Ishikawa (cell line): ENCODE data around the gene GTF3C1.
A peak's percentile ranks its signal among the peaks of the same experiment; 100 is the strongest.

Experiments used
- CEBPB ChIP-seq: IDR thresholded peaks from 2 replicates; pipeline ENCODE4 v1.6.1; 2012
- CREB1 ChIP-seq: IDR thresholded peaks from 2 replicates; pipeline ENCODE4 v1.6.1; 2012; ENCODE audit warnings: low read depth
- EGR1 ChIP-seq: IDR thresholded peaks from 2 replicates; pipeline ENCODE4 v1.6.1; 2012
- EP300 ChIP-seq: IDR thresholded peaks from 2 replicates; pipeline ENCODE4 v1.6.1; 2012; ENCODE audit warnings: borderline replicate concordance
- FOXM1 ChIP-seq: IDR thresholded peaks from 2 replicates; pipeline ENCODE4 v1.6.1; 2012; ENCODE audit warnings: low read depth, borderline replicate concordance
- NFIC ChIP-seq: IDR thresholded peaks from 2 replicates; pipeline ENCODE4 v1.6.1; 2012
- RAD21 ChIP-seq: IDR thresholded peaks from 2 replicates; pipeline ENCODE4 v1.6.1; 2012; ENCODE audit warnings: low read depth
- TAF1 ChIP-seq: IDR thresholded peaks from 2 replicates; pipeline ENCODE4 v1.6.1; 2012; ENCODE audit warnings: low read depth, mild to moderate bottlenecking
- TCF12 ChIP-seq: IDR thresholded peaks from 2 replicates; pipeline ENCODE4 v1.6.1; 2012; ENCODE audit warnings: low read depth
- TEAD4 ChIP-seq: IDR thresholded peaks from 2 replicates; pipeline ENCODE4 v1.6.1; 2012
- YY1 ChIP-seq: IDR thresholded peaks from 2 replicates; pipeline ENCODE4 v1.6.1; 2012; ENCODE audit warnings: low read depth
- ZBTB7A ChIP-seq: IDR thresholded peaks from 2 replicates; pipeline ENCODE4 v1.6.1; 2012; ENCODE audit warnings: low read depth
- TF ChIP-seq, protein P1 (sequence below): IDR thresholded peaks from 2 replicates; pipeline ENCODE4 v1.6.1; 2012; ENCODE audit warnings: low read depth, mild to moderate bottlenecking
- TF ChIP-seq, protein P2 (sequence below): IDR thresholded peaks from 2 replicates; pipeline ENCODE4 v1.6.1; 2012
- TF ChIP-seq, protein P3 (sequence below): IDR thresholded peaks from 2 replicates; pipeline ENCODE4 v1.6.1; 2012

Gene GTF3C1

DNA sequence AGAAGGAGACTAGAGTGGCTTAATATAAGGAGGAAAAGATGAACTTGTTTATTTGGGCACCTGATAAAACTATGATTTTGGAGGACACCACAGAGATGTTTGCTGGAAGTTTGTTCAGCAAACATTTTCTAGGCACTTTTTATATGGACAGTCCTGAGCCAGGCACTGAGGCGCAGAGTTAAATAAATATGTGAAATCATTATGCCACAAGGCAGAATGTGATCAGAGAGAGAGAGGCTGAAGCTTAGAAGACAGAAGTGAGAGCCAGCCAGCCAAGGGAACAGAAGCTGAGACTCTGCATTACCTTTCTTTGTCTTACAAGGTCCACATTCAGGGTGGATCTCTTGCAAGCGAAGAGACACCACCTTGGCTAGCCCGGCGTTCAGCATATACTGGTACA lies 21.4 kb downstream of the GTF3C1 start:
- no peak for TF ChIP-seq YY1
- no peak for TF ChIP-seq RAD21
- TF ChIP-seq, protein P1, sequence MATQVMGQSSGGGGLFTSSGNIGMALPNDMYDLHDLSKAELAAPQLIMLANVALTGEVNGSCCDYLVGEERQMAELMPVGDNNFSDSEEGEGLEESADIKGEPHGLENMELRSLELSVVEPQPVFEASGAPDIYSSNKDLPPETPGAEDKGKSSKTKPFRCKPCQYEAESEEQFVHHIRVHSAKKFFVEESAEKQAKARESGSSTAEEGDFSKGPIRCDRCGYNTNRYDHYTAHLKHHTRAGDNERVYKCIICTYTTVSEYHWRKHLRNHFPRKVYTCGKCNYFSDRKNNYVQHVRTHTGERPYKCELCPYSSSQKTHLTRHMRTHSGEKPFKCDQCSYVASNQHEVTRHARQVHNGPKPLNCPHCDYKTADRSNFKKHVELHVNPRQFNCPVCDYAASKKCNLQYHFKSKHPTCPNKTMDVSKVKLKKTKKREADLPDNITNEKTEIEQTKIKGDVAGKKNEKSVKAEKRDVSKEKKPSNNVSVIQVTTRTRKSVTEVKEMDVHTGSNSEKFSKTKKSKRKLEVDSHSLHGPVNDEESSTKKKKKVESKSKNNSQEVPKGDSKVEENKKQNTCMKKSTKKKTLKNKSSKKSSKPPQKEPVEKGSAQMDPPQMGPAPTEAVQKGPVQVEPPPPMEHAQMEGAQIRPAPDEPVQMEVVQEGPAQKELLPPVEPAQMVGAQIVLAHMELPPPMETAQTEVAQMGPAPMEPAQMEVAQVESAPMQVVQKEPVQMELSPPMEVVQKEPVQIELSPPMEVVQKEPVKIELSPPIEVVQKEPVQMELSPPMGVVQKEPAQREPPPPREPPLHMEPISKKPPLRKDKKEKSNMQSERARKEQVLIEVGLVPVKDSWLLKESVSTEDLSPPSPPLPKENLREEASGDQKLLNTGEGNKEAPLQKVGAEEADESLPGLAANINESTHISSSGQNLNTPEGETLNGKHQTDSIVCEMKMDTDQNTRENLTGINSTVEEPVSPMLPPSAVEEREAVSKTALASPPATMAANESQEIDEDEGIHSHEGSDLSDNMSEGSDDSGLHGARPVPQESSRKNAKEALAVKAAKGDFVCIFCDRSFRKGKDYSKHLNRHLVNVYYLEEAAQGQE: no peak
- no peak for TF ChIP-seq EGR1
- no peak for TF ChIP-seq ZBTB7A

DNA sequence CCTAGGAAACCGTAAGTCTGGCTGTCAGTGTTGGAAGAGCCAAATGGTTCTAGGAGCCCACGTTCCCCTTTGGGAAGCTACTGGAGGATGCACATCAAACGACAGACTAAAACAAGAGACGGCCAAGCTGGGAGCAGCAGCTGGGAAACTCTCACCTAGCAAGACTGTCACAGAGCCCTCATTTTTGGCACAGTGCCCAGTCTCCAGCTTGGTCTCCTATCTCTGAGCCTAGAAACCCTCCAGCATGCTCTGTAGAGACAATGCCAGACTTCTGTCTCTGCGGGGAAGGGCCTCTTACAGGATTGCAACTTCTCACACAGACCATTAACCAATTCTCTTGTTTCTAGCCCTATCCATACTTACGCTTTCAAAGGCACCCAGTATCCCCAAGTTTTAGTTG lies 23.5 kb downstream of the GTF3C1 start:
- TF ChIP-seq, protein P2, sequence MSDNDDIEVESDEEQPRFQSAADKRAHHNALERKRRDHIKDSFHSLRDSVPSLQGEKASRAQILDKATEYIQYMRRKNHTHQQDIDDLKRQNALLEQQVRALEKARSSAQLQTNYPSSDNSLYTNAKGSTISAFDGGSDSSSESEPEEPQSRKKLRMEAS: no peak
- peak; percentile 33; the same call in 1 of the 2 replicates for TF ChIP-seq NFIC

DNA sequence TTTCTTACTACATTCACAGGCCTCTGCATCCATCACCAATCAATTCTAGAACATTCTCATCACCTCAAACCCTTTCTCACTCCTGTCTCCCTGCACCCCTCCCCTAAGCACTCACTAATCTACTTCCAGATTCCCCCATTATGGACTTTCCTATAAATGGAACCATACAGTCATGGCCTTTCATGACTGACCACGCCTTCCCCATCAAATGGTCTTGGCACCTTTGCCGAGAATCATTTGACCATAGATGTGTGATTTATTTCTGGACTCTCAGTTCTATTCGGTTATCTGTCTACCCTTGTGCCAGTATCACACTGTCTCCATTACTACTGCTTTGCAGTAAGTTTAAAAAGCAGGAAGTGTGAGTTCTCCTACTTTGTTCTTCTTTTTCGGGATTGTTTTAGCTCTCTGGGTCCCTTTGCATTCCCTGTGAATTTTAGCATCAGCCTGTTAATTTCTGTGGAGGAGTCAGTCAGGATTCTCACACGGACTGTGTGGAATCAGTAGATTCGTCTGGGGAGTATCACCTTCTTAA lies 27.5 kb downstream of the GTF3C1 start:
- TF ChIP-seq ZBTB7A (no peak), YY1 (no peak), TEAD4 (no peak), NFIC (no peak), EP300 (no peak), TAF1 (no peak), EGR1 (no peak), FOXM1 (no peak), RAD21 (no peak), TCF12 (no peak), CREB1 (no peak), CEBPB (no peak)
- TF ChIP-seq, protein P1: no peak
- TF ChIP-seq, protein P3, sequence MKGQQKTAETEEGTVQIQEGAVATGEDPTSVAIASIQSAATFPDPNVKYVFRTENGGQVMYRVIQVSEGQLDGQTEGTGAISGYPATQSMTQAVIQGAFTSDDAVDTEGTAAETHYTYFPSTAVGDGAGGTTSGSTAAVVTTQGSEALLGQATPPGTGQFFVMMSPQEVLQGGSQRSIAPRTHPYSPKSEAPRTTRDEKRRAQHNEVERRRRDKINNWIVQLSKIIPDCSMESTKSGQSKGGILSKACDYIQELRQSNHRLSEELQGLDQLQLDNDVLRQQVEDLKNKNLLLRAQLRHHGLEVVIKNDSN: no peak
- TF ChIP-seq, protein P2: no peak

DNA sequence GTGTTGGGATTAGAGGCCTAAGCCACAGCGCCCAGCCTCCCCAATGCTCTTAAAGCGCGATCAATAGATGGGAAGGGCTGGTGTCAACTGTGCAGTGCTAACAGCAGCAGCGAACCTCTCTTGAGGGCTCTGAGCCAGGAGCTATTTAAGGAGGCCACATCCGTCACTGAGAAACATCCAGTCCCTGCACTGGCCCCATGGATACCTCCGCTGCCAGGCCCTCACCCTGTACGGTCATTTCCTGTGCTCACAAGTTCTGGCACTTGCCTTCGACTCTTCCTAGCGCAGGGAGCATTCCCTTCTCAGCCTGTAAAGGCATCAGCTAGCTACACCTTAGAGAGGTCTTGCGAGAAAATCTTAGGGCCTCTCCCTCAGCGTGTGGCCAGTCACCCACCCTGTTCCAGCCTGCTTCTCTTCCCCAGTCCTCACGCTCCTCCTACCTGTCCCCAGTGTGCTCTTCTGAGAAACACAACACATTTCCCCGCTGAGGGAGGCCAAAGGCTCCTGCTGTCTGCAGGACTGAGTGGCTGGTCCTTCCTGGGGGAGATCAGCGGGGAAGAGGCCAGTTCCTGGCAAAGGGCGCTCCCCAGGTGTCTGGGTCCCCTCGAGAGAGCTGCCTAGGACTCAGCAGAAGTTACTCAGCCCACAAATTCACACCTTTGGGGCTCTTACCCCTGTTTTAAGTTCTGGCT lies 28.6 kb downstream of the GTF3C1 start:
- no peak for TF ChIP-seq FOXM1
- TF ChIP-seq NFIC: no peak
- no peak for TF ChIP-seq TCF12
- TF ChIP-seq YY1: no peak
- no peak for TF ChIP-seq EP300
- TF ChIP-seq, protein P1: no peak
- TF ChIP-seq ZBTB7A: no peak
- no peak for TF ChIP-seq CEBPB
- TF ChIP-seq TAF1: no peak
- no peak for TF ChIP-seq RAD21
- TF ChIP-seq TEAD4: no peak

DNA sequence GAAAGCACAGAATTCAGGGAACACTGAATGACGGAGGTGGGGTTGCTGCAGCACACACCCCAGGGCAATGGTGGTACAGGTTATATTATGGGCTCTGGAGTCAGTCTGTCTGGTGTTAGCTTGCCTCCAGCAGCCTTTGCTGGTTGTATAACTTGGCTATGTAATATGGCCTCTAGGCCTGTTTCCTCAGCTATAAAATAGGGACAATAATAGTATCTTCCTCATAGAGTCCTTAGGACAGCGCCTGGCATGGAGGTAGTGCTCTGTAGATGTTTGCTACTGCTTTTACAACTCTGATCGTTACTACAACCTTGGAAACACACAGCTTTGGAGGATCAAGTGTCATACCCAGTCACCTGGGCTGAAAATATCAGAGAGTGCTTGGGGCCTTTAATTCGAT lies 31.5 kb downstream of the GTF3C1 start:
- TF ChIP-seq YY1 (no peak), CEBPB (no peak), NFIC (no peak), ZBTB7A (no peak), FOXM1 (no peak), TAF1 (no peak), EP300 (no peak), RAD21 (no peak), CREB1 (no peak), TCF12 (no peak), TEAD4 (no peak), EGR1 (no peak)
- TF ChIP-seq, protein P2: no peak
- TF ChIP-seq, protein P1: no peak
- TF ChIP-seq, protein P3: no peak
